Gastrocnemius medialis (tissue), 4 donors: ENCODE measurements around the gene GPRC5A.

ENCODE experiments used
- CTCF ChIP-seq, 5 experiments: fragments of 450-650 bp in 3 of 5; fragments of 200-600 bp in 2 of 5; sonication (generic) in 2 of 5; IDR thresholded peaks in 4 of 5; conservative IDR thresholded peaks in 1 of 5; 1 replicate in 4 of 5; 2 replicates in 1 of 5; pipeline ENCODE4 v1.5.1; 2016 to 2019; ENCODE audit warnings: antibody characterized with exemption in 5 of 5, mild to moderate bottlenecking in 3 of 5, moderate library complexity in 3 of 5
- POLR2A ChIP-seq, 2 donors: fragments of 450-650 bp; IDR thresholded peaks; one replicate each; pipeline ENCODE4 v1.6.1; 2017; ENCODE audit warnings: antibody characterized with exemption in 2 of 2, mild to moderate bottlenecking in 2 of 2, moderate library complexity in 2 of 2

GRCh38 chr12:12909995-12910420 lies 18.6 kb downstream of the GPRC5A start:
- TF ChIP-seq CTCF (IDR thresholded peaks at IDR 0.05 in 4 of 5, conservative IDR thresholded peaks at IDR 0.05 in 1 of 5): no peak
- TF ChIP-seq POLR2A (IDR thresholded peaks at IDR 0.05): no peak
